ENCODE results near the gene RBM20. TPM values are rescaled to one million over a fixed set of nuclear protein-coding genes. Genes with fewer than 3 reads are reported as not detected.

Gene RBM20
- total RNA-seq, 1 experiment from 2014 or later = 0.11 TPM

DNA sequence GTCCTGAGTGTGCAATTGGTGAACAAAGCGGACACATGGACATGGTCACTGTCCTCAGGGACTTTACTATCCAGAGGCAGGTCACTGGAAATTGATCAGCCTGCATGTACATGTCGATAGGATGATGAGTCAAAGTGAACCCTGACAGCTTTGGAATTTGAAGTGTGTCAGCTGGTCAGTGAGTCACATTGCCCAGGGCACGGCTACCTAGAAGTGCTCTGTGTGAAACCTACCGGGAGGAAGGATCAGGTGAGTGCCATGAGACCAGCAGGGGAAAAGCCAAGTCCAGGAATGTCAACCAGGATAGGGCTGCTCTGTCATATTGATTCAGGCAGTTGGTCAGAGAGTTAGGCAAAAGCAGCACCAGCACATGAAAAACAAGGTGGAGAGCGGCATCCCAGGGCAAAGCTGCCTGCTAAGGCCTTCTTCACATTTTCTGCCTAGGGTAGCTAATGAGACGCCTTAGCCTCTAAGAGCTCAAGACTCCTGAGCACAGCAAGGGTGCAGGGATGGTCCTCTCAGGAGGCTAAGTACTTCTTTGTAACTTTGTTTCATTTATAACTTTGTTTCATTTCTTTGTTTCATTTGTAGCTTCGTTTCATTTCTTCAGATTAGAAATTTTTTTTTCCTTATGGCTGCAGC lies 208.2 kb downstream of the RBM20 start:
- no peak overlapping the region for H2AFZ ChIP-seq

DNA sequence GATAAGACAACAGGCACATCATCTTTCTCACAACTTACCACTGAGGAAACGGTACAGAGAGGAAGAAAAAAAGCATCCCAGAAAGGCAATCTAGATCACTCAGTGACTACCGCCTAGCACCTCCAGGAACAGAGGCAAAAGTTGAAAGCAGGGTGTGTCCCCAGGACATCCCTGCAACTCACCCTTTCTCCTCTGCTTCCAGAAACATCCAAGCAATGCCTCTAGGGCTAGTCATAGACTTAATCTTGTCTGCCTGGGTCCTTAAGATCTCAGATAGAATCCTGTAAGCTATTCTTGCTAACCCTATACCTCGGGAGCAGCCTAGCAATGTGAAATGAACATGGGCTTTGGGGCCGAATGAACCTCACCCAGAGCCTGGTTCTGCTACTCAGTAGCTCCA lies 208.8 kb downstream of the RBM20 start:
- ChIA-PET CTCF (no interaction called here), POLR2A (ENCODE audit: unreplicated experiment) (no interaction called here)
- BruUV-seq (replicated peaks) = no TSS peak
- 0 out of 2 replicates have a peak, but pooled peaks cover 8% of the 10 kb centered on the region for H3F3A ChIP-seq (ENCODE audit: insufficient read depth, low read depth)
- no peak for DNase-seq
- no peak overlapping the region for H3K4me3 ChIP-seq
- no peak overlapping the region for H2AFZ ChIP-seq
- H3K27me3 ChIP-seq (ENCODE audit: insufficient read depth, low read depth) = no peaks in the 10 kb centered on the region
- H3K4me1 ChIP-seq (replicated peaks; ENCODE audit: insufficient read depth) = peaks cover 17% of the 10 kb centered on the region
- no peak overlapping the region for H3K27ac ChIP-seq
- no peaks in the 10 kb centered on the region for H3K79me2 ChIP-seq (ENCODE audit: low read depth)
- H3K9me3 ChIP-seq (ENCODE audit: insufficient read depth, low read depth) = no peaks in the 10 kb centered on the region
- H3K9me2 ChIP-seq (ENCODE audit: insufficient read depth) = no peaks in the 10 kb centered on the region
- intact Hi-C loops (cut with micrococcal nuclease; ENCODE audit: unreplicated experiment) = no loop called here
- no peaks in the 10 kb centered on the region for H3K36me3 ChIP-seq (ENCODE audit: low read depth)
- H4K20me1 ChIP-seq (ENCODE audit: insufficient read depth) = no peaks in the 10 kb centered on the region
- peak overlapping the region; percentile 37 for H3K4me2 ChIP-seq
- TF ChIP-seq, protein P1, sequence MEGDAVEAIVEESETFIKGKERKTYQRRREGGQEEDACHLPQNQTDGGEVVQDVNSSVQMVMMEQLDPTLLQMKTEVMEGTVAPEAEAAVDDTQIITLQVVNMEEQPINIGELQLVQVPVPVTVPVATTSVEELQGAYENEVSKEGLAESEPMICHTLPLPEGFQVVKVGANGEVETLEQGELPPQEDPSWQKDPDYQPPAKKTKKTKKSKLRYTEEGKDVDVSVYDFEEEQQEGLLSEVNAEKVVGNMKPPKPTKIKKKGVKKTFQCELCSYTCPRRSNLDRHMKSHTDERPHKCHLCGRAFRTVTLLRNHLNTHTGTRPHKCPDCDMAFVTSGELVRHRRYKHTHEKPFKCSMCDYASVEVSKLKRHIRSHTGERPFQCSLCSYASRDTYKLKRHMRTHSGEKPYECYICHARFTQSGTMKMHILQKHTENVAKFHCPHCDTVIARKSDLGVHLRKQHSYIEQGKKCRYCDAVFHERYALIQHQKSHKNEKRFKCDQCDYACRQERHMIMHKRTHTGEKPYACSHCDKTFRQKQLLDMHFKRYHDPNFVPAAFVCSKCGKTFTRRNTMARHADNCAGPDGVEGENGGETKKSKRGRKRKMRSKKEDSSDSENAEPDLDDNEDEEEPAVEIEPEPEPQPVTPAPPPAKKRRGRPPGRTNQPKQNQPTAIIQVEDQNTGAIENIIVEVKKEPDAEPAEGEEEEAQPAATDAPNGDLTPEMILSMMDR (conservative IDR thresholded peaks at IDR 0.05) = no peak
- TF ChIP-seq EZH2 (IDR thresholded peaks at IDR 0.05; ENCODE audit: low read depth) = no peak

More for the DNA sequence above, 208.2 kb downstream of the RBM20 start:
- no peaks in the 10 kb centered on the region for H3K36me3 ChIP-seq (ENCODE audit: low read depth)
- no peak overlapping the region for H3K4me3 ChIP-seq
- ChIA-PET POLR2A (ENCODE audit: unreplicated experiment) (no interaction called here), CTCF (no interaction called here)
- H3K79me2 ChIP-seq (ENCODE audit: low read depth) = no peaks in the 10 kb centered on the region
- H4K20me1 ChIP-seq (ENCODE audit: insufficient read depth) = no peaks in the 10 kb centered on the region
- H3K27ac ChIP-seq = peak overlapping the region; percentile 33; the same call in 1 of the 2 replicates
- H3K4me1 ChIP-seq (replicated peaks; ENCODE audit: insufficient read depth) = peaks cover 17% of the 10 kb centered on the region
- no peaks in the 10 kb centered on the region for H3K9me3 ChIP-seq (ENCODE audit: insufficient read depth, low read depth)
- H3K27me3 ChIP-seq (ENCODE audit: insufficient read depth, low read depth) = no peaks in the 10 kb centered on the region
- BruUV-seq (replicated peaks) = no TSS peak
- TF ChIP-seq EZH2 (IDR thresholded peaks at IDR 0.05; ENCODE audit: low read depth) = no peak
- TF ChIP-seq, protein P1 (conservative IDR thresholded peaks at IDR 0.05) = no peak
- H3K9me2 ChIP-seq (ENCODE audit: insufficient read depth) = no peaks in the 10 kb centered on the region
- 0 out of 2 replicates have a peak, but pooled peaks cover 8% of the 10 kb centered on the region for H3F3A ChIP-seq (ENCODE audit: insufficient read depth, low read depth)
- peak overlapping the region; percentile 37 for H3K4me2 ChIP-seq
- DNase-seq = peak; percentile 26 to 85
- intact Hi-C loops (cut with micrococcal nuclease; ENCODE audit: unreplicated experiment) = no loop called here

DNA sequence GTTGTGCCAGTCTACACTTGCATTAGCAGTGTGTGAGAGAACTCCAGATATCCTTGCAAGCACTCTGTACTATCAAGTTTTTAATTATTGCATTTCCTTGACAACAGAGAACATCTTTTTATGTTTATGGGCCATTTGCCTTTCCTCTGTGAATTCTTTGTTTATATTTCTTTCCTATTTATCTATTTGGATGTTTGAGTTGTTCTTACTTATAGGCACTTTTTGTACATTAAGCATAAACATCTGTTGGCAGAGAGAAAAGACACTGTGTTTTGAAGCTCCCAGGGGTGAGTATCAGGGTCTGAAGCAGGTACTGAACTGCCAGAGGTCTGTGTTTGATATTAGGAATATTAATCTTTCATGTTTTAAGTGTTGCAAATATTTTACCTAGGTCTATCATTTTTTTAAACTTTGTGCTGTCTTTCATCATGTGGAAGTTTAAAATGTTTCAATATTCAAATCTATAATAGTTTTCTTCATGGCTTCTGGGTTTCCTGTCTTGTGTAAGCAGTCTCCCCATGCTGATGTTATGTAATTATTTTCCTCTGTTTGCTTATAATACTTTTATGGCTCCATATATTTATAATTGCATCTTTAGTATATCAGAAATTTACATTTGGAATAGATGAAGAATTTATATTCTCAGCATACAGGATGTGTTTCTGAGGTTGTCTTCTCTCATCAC lies 209.9 kb downstream of the RBM20 start:
- Histone ChIP-seq H3K79me2 (ENCODE audit: low read depth) (no peaks in the 10 kb centered on the region), H3K4me3 (no peak overlapping the region), H3K4me2 (no peak overlapping the region), H3K36me3 (ENCODE audit: low read depth) (no peaks in the 10 kb centered on the region), H3K4me1 (replicated peaks; ENCODE audit: insufficient read depth) (peaks cover 17% of the 10 kb centered on the region), H3K27me3 (ENCODE audit: insufficient read depth, low read depth) (no peaks in the 10 kb centered on the region), H3K27ac (no peak overlapping the region), H2AFZ (no peak overlapping the region), H3K9me2 (ENCODE audit: insufficient read depth) (no peaks in the 10 kb centered on the region), H3F3A (ENCODE audit: insufficient read depth, low read depth) (0 out of 2 replicates have a peak, but pooled peaks cover 8% of the 10 kb centered on the region), H3K9me3 (ENCODE audit: insufficient read depth, low read depth) (no peaks in the 10 kb centered on the region), H4K20me1 (ENCODE audit: insufficient read depth) (no peaks in the 10 kb centered on the region)
- DNase-seq = no peak
- no TSS peak for BruUV-seq (replicated peaks)
- ChIA-PET POLR2A (ENCODE audit: unreplicated experiment) (no interaction called here), CTCF (no interaction called here)
- TF ChIP-seq, protein P1 (conservative IDR thresholded peaks at IDR 0.05) = no peak
- TF ChIP-seq EZH2 (IDR thresholded peaks at IDR 0.05; ENCODE audit: low read depth) = no peak
- intact Hi-C loops (cut with micrococcal nuclease; ENCODE audit: unreplicated experiment) = no loop called here

All from PC-9 (cell line).